ENCODE data around the gene ARMS2. TPM values are rescaled to one million over a fixed set of nuclear protein-coding genes. Genes with fewer than 3 reads are reported as not detected.

Gene ARMS2
- total RNA-seq, 2 experiments from 2014 or later: not detected

- Histone ChIP-seq H3K9me3 (ENCODE audit: low read length) (no peaks in the 10 kb centered on the region), H3K4me2 (ENCODE audit: low read length) (no peak overlapping the region), H3K4me1 (ENCODE audit: insufficient read depth, low read length, poor library complexity, severe bottlenecking) (no peaks in the 10 kb centered on the region), H4K20me1 (ENCODE audit: insufficient read depth, low read length) (no peaks in the 10 kb centered on the region), H3K36me3 (ENCODE audit: insufficient read depth, low read length) (no peaks in the 10 kb centered on the region), H3K9me2 (ENCODE audit: insufficient read depth, low read length) (no peaks in the 10 kb centered on the region), H3K79me2 (ENCODE audit: insufficient read depth, low read depth, low read length) (no peaks in the 10 kb centered on the region), H2AFZ (ENCODE audit: low read length) (no peak overlapping the region), H3K27ac (ENCODE audit: low read depth, low read length, poor library complexity, severe bottlenecking) (no peak overlapping the region), H3K4me3 (ENCODE audit: low read depth, low read length, poor library complexity, severe bottlenecking) (no peak overlapping the region)
- ChIA-PET POLR2A (no interaction called here), CTCF (ENCODE audit: unreplicated experiment) (no interaction called here)
- DNase-seq (ENCODE audit: low spot score): no peak
- BruUV-seq (replicated peaks): no TSS peak
- intact Hi-C loops (cut with micrococcal nuclease; ENCODE audit: unreplicated experiment): loop anchor here (10.0 kb wide), 1 partner anchor 116 kb away; the partner anchor contains the start of gene DMBT1
- TF ChIP-seq CTCF (conservative IDR thresholded peaks at IDR 0.05; ENCODE audit: low read length): no peak
- no peak for TF ChIP-seq EZH2phosphoT487 (IDR thresholded peaks at IDR 0.05; ENCODE audit: borderline replicate concordance, low read depth, low read length)
Observed at GRCh38 chr10:122448600-122448999, 5.9 kb upstream of the ARMS2 start.

- no peak overlapping the region for H3K27ac ChIP-seq (ENCODE audit: low read depth, low read length, poor library complexity, severe bottlenecking)
- CTCF ChIA-PET (ENCODE audit: unreplicated experiment): interaction anchor here (0.5 kb wide), 1 partner anchor 244 kb away, joined by 3 read pairs; no protein-coding TSS in a partner anchor
- no peaks in the 10 kb centered on the region for H3K9me3 ChIP-seq (ENCODE audit: low read length)
- TF ChIP-seq CTCF (conservative IDR thresholded peaks at IDR 0.05; ENCODE audit: low read length) (no peak), EZH2phosphoT487 (IDR thresholded peaks at IDR 0.05; ENCODE audit: borderline replicate concordance, low read depth, low read length) (no peak)
- no peaks in the 10 kb centered on the region for H3K36me3 ChIP-seq (ENCODE audit: insufficient read depth, low read length)
- DNase-seq (ENCODE audit: low spot score): no peak
- H3K4me2 ChIP-seq (ENCODE audit: low read length): no peak overlapping the region
- H3K4me1 ChIP-seq (ENCODE audit: insufficient read depth, low read length, poor library complexity, severe bottlenecking): no peaks in the 10 kb centered on the region
- H3K9me2 ChIP-seq (ENCODE audit: insufficient read depth, low read length): no peaks in the 10 kb centered on the region
- POLR2A ChIA-PET: no interaction called here
- H3K4me3 ChIP-seq (ENCODE audit: low read depth, low read length, poor library complexity, severe bottlenecking): no peak overlapping the region
- no peaks in the 10 kb centered on the region for H3K79me2 ChIP-seq (ENCODE audit: insufficient read depth, low read depth, low read length)
- no TSS peak for BruUV-seq (replicated peaks)
- H2AFZ ChIP-seq (ENCODE audit: low read length): no peak overlapping the region
- intact Hi-C loops (cut with micrococcal nuclease; ENCODE audit: unreplicated experiment): loop anchor here (10.0 kb wide), 1 partner anchor 116 kb away; the partner anchor contains the start of gene DMBT1
- no peaks in the 10 kb centered on the region for H4K20me1 ChIP-seq (ENCODE audit: insufficient read depth, low read length)
Observed at GRCh38 chr10:122449153-122449552, 5.3 kb upstream of the ARMS2 start.

GRCh38 chr10:122450353-122450990, 4.0 kb upstream of the ARMS2 start:
- TF ChIP-seq EZH2phosphoT487 (IDR thresholded peaks at IDR 0.05; ENCODE audit: borderline replicate concordance, low read depth, low read length) (no peak), CTCF (conservative IDR thresholded peaks at IDR 0.05; ENCODE audit: low read length) (no peak)
- H4K20me1 ChIP-seq (ENCODE audit: insufficient read depth, low read length): no peaks in the 10 kb centered on the region
- no TSS peak for BruUV-seq (replicated peaks)
- no peaks in the 10 kb centered on the region for H3K9me3 ChIP-seq (ENCODE audit: low read length)
- no peaks in the 10 kb centered on the region for H3K9me2 ChIP-seq (ENCODE audit: insufficient read depth, low read length)
- no peak overlapping the region for H3K4me3 ChIP-seq (ENCODE audit: low read depth, low read length, poor library complexity, severe bottlenecking)
- H3K36me3 ChIP-seq (ENCODE audit: insufficient read depth, low read length): no peaks in the 10 kb centered on the region
- DNase-seq (ENCODE audit: low spot score): no peak
- H3K27ac ChIP-seq (ENCODE audit: low read depth, low read length, poor library complexity, severe bottlenecking): no peak overlapping the region
- H3K4me1 ChIP-seq (ENCODE audit: insufficient read depth, low read length, poor library complexity, severe bottlenecking): no peaks in the 10 kb centered on the region
- no peak overlapping the region for H2AFZ ChIP-seq (ENCODE audit: low read length)
- H3K4me2 ChIP-seq (ENCODE audit: low read length): no peak overlapping the region
- H3K79me2 ChIP-seq (ENCODE audit: insufficient read depth, low read depth, low read length): no peaks in the 10 kb centered on the region
- intact Hi-C loops (cut with micrococcal nuclease; ENCODE audit: unreplicated experiment): no loop called here
- ChIA-PET CTCF (ENCODE audit: unreplicated experiment) (no interaction called here), POLR2A (no interaction called here)
